GM19468 (cell line): Measurements from ENCODE around the gene SNF8.

Source experiments
- ATAC-seq: cut with Tn5 transposase; IDR thresholded peaks from one replicate; pipeline ENCODE4 v1.9.1; 2021; ENCODE audit warnings: mild to moderate bottlenecking, moderate library complexity, moderate number of reproducible peaks; ENCODE audit not compliant: unreplicated experiment; ENCODE audit errors: extremely low read depth

The SNF8 gene

DNA sequence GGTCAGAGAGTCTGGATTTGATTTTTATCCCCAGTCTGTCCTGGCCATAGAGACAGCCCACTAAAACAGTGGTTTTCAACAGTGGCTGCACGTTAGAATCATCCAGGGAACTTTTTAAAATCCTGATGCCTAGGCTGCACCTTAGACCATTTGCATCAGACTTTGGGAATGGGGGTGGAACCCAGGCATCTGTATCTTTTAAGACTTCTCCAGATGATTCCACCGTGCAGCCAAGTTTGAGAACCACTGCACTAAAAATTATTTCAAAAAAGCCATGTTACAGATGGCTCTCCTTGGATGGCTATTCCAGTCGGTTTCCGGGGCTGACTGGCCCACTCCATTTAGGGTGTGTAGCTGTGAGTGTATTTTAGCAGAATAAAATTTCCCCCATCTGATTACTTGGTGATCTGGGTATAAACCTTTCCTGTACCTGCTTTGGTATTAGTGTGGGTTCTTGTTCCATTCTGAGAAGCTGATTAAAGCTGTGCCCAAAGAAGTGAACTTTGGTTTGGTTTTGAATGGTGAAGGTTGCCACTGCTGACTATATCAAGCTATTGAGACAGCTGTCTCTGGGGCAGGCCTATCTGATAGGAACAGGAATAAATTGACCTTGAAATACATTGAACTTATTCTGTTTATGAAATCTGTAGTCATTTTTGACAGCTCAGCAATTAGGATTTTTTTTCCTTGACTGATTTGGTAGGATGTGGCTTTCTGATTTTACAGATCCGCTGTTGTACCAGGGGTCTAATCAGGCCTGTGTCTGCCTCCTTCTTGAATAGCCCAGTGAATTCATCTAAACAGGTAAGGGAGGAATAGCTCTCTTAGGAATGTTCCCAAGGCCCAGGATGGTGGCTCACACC, 50.8 kb downstream of the SNF8 start:
- ATAC-seq: no peak

DNA sequence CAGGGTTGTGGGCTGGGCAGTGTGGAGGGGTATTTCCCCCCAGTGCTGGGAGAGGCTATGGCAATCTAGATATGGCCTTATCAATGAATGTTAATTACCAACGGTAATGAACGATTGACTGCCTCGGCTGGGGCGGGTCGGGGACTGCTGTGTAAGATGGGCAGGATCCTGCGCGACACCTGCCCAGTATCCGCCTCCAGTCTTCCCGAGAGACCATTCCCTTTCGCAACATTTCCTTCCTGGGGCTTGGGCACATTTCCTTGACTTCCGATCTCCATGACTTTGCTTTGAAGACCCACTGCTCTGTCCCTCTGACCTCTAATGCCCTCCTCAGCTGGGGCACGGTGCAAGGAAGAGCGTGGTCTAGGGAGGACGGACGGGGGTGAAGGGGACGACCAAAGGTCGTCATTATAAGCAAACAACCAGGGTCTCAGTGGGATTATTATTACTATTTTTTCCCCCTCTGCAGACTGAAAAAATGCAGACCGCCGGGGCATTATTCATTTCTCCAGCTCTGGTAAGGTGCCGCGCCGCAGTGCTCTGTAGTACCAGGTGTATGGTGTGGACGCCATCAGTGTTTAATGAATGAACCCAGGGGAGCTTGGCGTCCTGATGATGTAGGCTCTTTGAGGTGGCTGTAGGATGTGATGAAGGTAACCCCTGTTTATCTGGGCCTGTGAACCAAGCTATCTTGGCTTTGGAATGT, 51.5 kb downstream of the SNF8 start:
- no peak for ATAC-seq

DNA sequence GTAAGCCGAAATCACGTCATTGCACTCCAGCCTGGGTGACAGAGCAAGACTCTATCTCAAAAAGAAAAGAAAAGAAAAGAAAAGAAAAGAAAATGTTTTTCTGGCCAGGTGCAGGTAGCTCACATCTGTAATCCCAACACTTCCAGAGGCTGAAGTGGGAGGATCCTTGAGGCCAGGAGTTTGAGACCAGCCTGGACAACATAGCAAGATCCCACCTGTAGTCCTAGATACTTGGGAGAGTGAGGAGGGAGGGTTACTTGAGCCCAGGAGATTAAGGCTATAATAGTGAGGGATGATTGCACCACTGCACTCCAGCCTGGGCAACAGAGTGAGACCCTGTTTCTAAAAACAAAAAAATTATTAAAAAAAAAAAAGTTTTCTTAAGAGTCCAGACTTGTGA, 54.6 kb downstream of the SNF8 start:
- no peak for ATAC-seq

DNA sequence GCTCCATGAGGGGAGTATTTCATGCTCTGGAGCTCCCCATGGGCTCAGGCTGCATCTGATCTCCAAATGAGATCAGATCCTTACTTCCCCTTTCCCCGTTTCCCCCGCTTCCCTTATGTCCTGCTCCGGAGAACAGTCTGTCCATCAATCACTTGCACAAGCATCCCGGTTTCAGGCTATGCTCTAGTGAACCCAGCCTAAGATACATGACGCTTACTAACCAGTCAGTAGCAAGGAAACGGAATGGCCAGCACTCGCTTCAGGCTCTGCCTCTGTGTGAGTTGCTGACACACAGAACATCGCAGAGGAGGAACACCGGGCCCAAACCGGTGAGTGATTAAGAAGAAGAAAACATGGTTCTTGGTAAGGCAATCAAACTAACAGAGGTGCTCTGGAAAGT, 61.5 kb downstream of the SNF8 start:
- no peak for ATAC-seq

- ATAC-seq: no peak
Measured at GRCh38 chr17:48882272-48882671, 62.4 kb downstream of the SNF8 start.
